DND-41 (cell line): ENCODE results near the gene CAPN15.

ENCODE experiments used
- ATAC-seq: fragments of 200-7000 bp; cut with Tn5 transposase; 3 replicates; pipeline ENCODE4 v1.9.1; 2021; ENCODE audit warnings: low read depth; ENCODE audit not compliant: insufficient read depth
- DNase-seq: peaks from one replicate; pipeline ENCODE4 v3.0.0-alpha.2; 2020
- H2AFZ ChIP-seq: 2 replicates; pipeline ENCODE4 v1.6.0; 2012; ENCODE audit warnings: low read depth, low read length
- H3K27ac ChIP-seq: 2 replicates; pipeline ENCODE4 v1.5.1; 2012; ENCODE audit warnings: low read length, inconsistent platforms
- H3K27me3 ChIP-seq: fragments of 200-600 bp; sonication (generic); 2 replicates; pipeline ENCODE4 v1.6.0; 2012; ENCODE audit warnings: low read length, mild to moderate bottlenecking, inconsistent platforms; ENCODE audit not compliant: insufficient read depth, poor library complexity
- H3K36me3 ChIP-seq: 2 replicates; pipeline ENCODE4 v1.5.1; 2012; ENCODE audit warnings: low read length, inconsistent platforms; ENCODE audit not compliant: insufficient read depth
- H3K4me1 ChIP-seq: 2 replicates; pipeline ENCODE4 v1.5.1; 2012; ENCODE audit warnings: mild to moderate bottlenecking, low read length; ENCODE audit not compliant: insufficient read depth
- H3K4me2 ChIP-seq: 2 replicates; pipeline ENCODE4 v1.6.0; 2012; ENCODE audit warnings: mild to moderate bottlenecking, moderate library complexity, low read length, inconsistent platforms; ENCODE audit not compliant: insufficient read depth
- H3K4me3 ChIP-seq, 2 experiments: fragments of 200-600 bp in 1 of 2; shearing (Covaris generic) in 1 of 2; 2 replicates each; pipeline ENCODE4 v1.5.1; 2012 to 2016; ENCODE audit warnings: inconsistent platforms in 2 of 2, low read length in 2 of 2, mild to moderate bottlenecking in 2 of 2, low read depth in 1 of 2, moderate library complexity in 1 of 2
- H3K79me2 ChIP-seq: 2 replicates; pipeline ENCODE4 v1.6.0; 2012; ENCODE audit warnings: low read length, inconsistent platforms; ENCODE audit not compliant: insufficient read depth
- H3K9ac ChIP-seq: 2 replicates; pipeline ENCODE4 v1.6.0; 2012; ENCODE audit warnings: low read depth, mild to moderate bottlenecking, inconsistent platforms, low read length, moderate library complexity
- H3K9me3 ChIP-seq: 2 replicates; pipeline ENCODE4 v1.5.1; 2012; ENCODE audit warnings: low read length, moderate library complexity, mild to moderate bottlenecking, inconsistent platforms; ENCODE audit not compliant: insufficient read depth, severe bottlenecking
- H4K20me1 ChIP-seq: 2 replicates; pipeline ENCODE4 v1.6.0; 2012; ENCODE audit warnings: low read length; ENCODE audit not compliant: insufficient read depth
- EZH2 ChIP-seq: IDR thresholded peaks from 3 replicates; pipeline ENCODE4 v1.6.1; 2012; ENCODE audit warnings: borderline replicate concordance, low read depth, mild to moderate bottlenecking, moderate library complexity, low read length, inconsistent platforms; ENCODE audit not compliant: severe bottlenecking
- TF ChIP-seq, protein P1 (sequence below): IDR thresholded peaks from 2 replicates; pipeline ENCODE4 v1.5.1; 2012; ENCODE audit warnings: borderline replicate concordance, low read length, moderate library complexity, mild to moderate bottlenecking; ENCODE audit not compliant: poor library complexity, severe bottlenecking; ENCODE audit errors: extremely low read depth

CAPN15 gene

DNA sequence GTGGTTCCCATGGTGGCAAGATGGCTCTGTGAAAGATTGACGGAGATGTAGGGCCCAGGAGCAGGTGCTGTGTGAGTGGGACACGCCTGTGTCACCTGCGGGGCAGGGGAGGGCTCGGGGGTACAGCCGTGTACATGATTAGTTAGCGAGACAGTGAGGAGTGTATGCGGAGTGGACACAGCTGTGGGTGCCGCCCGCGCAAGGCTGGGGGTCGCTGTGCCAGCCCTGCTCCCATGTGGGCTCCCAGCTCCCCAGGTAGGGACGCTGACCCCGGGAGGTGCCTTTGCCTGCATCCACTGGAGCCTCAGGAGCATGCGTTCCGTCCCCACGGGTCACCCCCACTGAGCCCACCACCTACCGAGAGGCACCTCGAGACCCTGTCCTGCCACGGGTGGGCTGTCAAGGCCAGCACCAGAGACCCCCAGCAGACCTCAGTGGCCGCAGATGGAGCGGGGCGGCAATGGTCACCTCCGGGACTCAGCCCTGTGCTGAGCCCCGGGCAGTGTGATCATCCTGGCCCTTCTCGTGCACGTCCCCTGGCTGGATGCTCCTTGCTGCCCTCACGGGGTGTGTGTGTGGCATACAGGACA lies 7.4 kb downstream of the CAPN15 start:
- DNase-seq (no peak), ATAC-seq (no peak)
- Histone ChIP-seq H3K9ac (no peak overlapping the region), H3K27ac (no peak overlapping the region), H3K27me3 (no peaks in the 10 kb centered on the region), H3K9me3 (no peaks in the 10 kb centered on the region), H3K79me2 (peaks cover 95% of the 10 kb centered on the region), H3K4me1 (peaks cover 6% of the 10 kb centered on the region), H2AFZ (no peak overlapping the region), H3K4me3 (no peak overlapping the region), H3K36me3 (peaks cover 52% of the 10 kb centered on the region), H3K4me2 (no peak overlapping the region), H4K20me1 (peaks cover 87% of the 10 kb centered on the region)
- TF ChIP-seq, protein P1, sequence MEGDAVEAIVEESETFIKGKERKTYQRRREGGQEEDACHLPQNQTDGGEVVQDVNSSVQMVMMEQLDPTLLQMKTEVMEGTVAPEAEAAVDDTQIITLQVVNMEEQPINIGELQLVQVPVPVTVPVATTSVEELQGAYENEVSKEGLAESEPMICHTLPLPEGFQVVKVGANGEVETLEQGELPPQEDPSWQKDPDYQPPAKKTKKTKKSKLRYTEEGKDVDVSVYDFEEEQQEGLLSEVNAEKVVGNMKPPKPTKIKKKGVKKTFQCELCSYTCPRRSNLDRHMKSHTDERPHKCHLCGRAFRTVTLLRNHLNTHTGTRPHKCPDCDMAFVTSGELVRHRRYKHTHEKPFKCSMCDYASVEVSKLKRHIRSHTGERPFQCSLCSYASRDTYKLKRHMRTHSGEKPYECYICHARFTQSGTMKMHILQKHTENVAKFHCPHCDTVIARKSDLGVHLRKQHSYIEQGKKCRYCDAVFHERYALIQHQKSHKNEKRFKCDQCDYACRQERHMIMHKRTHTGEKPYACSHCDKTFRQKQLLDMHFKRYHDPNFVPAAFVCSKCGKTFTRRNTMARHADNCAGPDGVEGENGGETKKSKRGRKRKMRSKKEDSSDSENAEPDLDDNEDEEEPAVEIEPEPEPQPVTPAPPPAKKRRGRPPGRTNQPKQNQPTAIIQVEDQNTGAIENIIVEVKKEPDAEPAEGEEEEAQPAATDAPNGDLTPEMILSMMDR: no peak
- TF ChIP-seq EZH2: no peak

DNA sequence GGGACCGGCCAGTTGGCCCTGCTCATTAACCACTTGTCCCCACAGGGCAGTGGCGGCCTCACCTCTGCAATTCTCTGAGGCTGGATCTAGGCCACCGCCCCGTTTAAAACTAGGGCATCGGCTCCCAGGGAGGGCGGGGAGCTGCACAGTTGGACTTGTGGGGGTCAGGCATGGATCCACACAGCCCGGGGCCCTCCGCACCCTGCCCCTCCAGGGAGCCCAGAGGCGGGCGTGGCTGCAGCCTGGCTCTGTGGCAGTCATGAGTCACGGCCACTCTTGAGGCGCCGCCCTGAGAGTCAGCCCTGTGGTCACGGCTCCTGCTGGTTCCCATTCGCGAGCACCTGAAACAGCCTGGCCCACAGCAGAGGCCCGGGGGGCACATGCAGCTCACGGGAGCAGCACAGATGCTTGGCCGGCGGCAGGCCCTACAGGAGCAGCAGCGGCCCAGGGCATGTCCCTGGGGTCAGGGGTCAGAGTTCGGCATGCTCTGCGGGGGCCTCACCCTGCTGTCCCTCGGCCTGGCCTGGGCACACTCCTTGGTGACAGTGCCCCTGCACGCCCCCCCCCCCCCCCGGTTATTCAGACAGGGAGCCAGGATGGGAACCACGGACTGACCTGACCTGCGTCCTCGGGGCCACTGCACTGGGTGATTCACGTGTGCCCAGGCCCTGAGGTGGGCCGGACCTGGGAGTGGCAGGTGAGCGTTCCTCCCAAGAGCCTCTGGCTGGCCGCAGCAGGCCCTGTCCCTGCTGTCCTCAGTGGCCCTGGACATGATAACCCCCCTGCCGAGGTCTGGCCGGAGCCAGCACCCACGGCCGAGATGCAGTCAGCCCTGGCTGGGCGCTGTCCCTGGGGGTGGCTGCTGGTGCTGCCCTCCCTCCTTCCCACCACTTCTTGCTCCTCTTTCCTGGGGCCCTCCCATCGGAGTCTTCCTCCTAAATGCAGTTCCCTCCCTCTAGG lies 8.2 kb downstream of the CAPN15 start:
- Histone ChIP-seq H3K27ac (no peak overlapping the region), H3K4me2 (no peak overlapping the region), H3K36me3 (peaks cover 50% of the 10 kb centered on the region), H3K9ac (no peak overlapping the region), H3K4me1 (no peaks in the 10 kb centered on the region), H3K4me3 (no peak overlapping the region), H3K79me2 (peaks cover 95% of the 10 kb centered on the region), H2AFZ (no peak overlapping the region), H3K9me3 (no peaks in the 10 kb centered on the region), H4K20me1 (peaks cover 87% of the 10 kb centered on the region), H3K27me3 (no peaks in the 10 kb centered on the region)
- DNase-seq (no peak), ATAC-seq (no peak)
- TF ChIP-seq EZH2: no peak
- TF ChIP-seq, protein P1: no peak

DNA sequence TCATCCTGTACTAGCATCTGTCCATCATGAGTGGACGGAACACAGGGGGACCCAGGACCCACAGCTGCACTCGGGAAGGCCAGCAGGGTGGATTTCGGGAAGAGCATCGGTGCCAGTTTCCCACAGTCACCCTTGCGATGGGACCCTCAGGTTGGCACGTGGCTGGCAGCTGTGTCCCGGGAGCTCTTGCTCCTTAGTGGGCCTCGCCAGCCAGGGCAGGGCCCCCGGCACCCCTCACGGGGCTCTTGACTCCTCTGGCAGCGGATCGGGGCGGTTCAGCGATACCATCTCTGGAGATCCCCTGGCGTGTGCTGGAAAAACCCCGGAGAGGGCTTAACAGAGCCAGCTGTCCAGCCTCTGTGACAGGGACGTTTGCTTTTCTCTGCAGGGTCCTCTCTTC lies 9.2 kb downstream of the CAPN15 start:
- Histone ChIP-seq H4K20me1 (peaks cover 88% of the 10 kb centered on the region), H3K9me3 (no peaks in the 10 kb centered on the region), H3K27me3 (no peaks in the 10 kb centered on the region), H3K36me3 (peaks cover 48% of the 10 kb centered on the region), H3K4me3 (no peak overlapping the region), H3K79me2 (peaks cover 93% of the 10 kb centered on the region), H3K9ac (no peak overlapping the region), H3K4me2 (no peak overlapping the region), H3K4me1 (no peaks in the 10 kb centered on the region), H2AFZ (no peak overlapping the region), H3K27ac (no peak overlapping the region)
- TF ChIP-seq, protein P1: no peak
- TF ChIP-seq EZH2: no peak
- DNase-seq: no peak
- no peak for ATAC-seq
